ENCODE measurements around the gene CCDC92.

- TF ChIP-seq, protein P1, sequence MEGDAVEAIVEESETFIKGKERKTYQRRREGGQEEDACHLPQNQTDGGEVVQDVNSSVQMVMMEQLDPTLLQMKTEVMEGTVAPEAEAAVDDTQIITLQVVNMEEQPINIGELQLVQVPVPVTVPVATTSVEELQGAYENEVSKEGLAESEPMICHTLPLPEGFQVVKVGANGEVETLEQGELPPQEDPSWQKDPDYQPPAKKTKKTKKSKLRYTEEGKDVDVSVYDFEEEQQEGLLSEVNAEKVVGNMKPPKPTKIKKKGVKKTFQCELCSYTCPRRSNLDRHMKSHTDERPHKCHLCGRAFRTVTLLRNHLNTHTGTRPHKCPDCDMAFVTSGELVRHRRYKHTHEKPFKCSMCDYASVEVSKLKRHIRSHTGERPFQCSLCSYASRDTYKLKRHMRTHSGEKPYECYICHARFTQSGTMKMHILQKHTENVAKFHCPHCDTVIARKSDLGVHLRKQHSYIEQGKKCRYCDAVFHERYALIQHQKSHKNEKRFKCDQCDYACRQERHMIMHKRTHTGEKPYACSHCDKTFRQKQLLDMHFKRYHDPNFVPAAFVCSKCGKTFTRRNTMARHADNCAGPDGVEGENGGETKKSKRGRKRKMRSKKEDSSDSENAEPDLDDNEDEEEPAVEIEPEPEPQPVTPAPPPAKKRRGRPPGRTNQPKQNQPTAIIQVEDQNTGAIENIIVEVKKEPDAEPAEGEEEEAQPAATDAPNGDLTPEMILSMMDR (IDR thresholded peaks at IDR 0.05), result no peak
- TF ChIP-seq POLR2A (IDR thresholded peaks at IDR 0.05), result no peak
Observed at GRCh38 chr12:123914726-123915333, 57.8 kb downstream of the CCDC92 start.
